Stimulated activated CD8-positive, alpha-beta memory T cell treated with anti-CD3 and anti-CD28 coated beads, Interleukin-4, amount 100 ng/mL, for 48 hours (primary cell): ENCODE data around the gene PHACTR1.
A peak's percentile ranks its signal among the peaks of the same experiment; 100 is the strongest.

Experiments
- DNase-seq: peaks from one replicate; pipeline ENCODE4 v3.0.0-alpha.2; 2020

The PHACTR1 gene

DNA sequence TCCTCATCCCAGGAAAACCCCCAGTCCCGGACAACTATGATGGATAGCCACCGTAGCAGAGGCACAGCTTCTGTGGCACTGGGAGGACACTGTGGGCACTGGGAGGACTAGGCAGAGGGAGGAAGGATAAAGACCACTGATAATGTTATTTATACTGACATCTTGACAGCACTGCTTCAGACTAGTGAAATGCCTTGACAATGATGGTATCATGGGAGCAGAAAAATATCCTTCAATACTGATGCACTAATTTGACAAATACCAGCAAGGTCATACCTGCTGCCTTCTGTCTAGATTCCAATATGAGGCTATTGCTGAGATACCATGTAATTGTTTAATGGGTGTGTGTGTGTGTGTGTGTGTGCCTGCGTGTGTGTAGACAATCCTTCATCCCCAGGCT, 148.6 kb downstream of the PHACTR1 start:
- DNase-seq: no peak

DNA sequence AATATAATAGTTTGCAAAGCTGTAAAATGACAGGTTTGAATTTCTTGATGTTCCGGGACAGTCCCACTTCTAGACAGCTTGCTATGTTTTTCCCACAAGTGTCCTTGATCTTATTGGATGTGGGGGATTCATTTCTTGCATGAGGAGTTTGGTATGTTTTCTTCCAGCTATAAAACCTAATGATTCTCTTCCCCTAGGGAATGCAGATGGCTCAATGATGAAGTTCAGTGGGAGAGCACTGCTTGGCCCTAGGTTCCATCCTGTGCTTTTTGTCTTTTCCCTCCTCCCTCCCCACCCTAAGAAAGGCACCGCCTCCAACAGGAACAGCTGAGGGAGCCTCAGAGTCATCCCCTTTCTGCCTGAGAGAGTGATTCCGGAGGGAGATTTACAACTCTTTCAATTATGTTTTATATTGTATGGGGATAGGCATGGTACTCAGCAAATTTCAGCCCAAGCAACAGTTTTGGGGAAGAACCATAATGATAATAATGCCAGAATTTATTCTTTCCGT, 149.2 kb downstream of the PHACTR1 start:
- DNase-seq: no peak

DNA sequence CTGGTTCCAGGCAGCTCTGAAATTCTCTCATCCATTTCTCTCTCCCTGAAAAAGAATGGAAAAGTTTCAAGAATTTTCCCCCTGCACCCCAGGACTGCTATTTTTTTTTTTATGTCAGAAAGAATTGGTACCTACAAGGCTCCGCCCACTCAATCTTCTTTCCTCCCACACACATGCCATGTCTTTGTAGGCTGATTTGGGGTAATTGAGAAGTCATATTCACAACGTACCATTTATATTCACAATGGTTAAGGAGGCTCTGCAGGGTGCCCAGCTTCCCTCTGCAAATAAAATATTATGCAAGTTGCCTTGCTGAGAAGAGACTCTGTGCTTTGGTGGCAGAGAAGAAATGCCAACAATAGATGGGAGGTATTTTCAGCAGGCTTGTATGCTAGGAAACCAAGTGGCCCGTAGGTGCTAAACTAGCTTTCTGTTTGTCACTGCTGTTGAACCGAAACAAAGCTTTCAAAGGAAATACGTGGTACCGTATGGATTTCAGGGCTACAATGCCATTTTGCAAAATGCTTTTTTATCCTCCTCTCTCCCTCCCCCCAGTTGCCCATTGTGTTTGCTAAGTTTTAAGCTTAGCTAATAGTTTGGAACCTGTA, 150.0 kb downstream of the PHACTR1 start:
- no peak for DNase-seq

DNA sequence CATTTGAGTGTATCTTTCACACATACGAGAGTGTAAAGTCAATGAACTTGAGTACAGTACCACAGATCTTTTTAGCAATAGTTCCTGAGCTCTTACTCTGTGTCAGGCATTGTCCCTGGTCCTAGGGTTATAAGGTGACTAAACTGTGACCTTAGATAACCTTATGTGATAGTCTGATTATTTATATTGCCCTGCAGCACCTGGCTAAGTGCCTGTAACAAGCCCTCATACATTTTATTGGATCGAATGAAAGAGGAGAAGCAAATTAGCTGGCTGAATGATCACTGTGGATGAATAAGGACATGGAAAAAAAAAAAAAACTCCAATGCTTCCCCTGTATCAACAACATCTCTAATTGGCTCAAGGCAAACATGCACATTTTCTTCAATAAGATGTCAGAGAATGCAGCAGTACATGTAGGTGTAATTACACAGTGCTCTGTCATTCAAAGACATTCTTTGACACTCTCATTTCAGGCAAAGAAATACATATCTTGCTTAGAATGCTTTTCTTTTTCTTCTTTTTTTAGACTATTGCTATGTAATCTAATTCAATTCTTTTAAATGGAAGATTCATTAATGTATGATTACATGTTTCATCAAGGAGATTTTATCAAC, 153.4 kb downstream of the PHACTR1 start:
- DNase-seq: no peak

DNA sequence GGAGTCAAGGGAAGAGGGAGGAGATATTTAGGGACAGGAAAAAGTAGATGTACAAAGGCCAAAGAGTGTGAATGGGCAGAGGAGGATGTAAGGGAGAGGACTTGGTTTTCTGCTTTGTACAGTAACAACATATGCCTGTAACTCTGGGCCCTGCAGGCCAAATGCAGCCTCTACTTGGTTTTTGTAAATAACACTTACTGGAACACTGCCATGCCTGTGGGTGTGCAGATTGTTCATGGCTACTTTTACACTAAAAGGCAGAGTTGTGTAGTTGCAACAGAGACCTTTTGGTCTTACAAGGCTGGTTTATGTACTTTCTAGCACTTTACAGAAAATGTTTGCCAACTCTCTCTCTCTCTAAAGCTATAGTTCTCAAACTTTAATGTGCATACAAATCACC, 157.1 kb downstream of the PHACTR1 start:
- no peak for DNase-seq

DNA sequence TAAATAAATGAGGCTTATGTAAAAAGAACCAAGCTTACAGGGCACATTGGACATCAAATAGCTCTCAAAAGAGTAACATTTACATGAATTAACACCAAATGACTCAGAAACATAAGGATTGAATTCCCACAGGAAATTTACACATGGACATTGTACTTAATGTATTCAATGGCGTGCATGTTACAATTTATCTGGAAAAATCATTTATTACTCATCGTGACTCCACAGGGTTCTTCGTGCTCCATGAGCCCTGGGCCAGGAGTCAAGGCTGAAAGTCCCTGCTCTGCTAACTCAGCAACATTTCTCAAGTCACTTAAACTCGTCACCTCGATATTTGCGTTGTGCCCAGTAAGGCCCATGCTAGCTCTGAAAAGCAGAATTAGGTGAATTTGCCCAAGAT, 158.5 kb downstream of the PHACTR1 start:
- DNase-seq: no peak

DNA sequence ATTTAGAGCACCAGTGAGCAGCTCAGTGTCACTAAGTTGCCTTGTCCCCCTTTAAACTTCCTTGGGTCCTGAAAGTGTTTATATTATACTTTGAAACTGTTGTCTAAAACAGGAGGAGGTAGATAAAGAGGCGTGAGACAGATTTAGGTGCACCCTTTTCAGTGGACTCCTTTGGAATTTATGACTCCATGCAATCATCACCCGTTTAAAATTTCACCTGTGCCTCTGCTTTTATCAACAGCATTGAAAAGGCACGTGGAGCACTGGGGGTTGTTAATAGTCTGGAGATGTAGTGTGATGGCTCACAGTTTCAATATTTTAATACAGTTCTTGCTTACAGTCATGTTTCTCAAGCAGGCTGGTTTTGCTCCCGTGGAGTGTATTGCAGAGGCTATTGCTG, 162.2 kb downstream of the PHACTR1 start:
- no peak for DNase-seq

DNA sequence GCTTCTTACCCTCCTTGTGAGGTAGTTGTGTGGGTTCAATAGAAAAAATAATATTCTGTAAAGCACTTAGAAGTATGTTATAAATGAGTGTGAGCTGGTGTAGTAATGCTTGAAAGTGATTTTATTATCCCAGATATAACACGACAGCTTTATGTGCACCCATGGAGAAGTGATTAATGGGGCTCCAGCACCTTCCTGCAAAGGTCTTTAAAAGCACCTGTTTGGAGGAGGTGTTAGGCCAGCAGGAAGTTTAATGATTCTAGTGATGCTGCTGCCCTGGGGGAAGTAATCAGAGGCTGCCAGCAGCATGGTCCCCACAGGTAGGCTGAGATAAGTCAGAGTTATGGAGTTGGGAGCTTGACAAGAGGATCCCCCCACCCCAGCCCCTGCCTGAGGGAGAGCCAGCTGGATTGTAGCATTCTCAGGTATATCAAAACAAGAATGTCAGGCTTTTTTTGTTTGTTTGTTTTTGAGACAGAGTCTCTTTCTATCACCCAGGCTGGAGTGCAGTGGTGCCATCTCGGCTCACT, 166.3 kb downstream of the PHACTR1 start:
- DNase-seq: no peak

DNA sequence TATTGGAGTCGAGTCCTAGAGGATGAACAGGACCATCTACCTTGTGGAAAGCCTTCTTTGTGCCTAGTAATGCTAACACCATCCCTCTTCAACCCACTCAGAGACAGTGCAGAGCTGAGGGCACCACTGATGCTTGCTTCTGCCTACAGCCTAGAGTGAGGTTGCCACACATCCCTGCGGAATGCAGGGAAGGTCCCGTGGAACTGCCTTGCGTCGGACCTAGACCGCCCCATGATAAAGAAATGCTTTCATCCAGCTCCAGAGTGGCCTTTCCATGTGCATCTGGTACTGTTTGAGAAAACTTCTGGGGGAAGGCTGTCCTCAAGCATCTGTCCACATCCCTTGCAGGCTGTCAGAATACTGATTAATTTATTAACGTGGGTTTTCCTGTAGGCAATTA, 168.4 kb downstream of the PHACTR1 start:
- no peak for DNase-seq

DNA sequence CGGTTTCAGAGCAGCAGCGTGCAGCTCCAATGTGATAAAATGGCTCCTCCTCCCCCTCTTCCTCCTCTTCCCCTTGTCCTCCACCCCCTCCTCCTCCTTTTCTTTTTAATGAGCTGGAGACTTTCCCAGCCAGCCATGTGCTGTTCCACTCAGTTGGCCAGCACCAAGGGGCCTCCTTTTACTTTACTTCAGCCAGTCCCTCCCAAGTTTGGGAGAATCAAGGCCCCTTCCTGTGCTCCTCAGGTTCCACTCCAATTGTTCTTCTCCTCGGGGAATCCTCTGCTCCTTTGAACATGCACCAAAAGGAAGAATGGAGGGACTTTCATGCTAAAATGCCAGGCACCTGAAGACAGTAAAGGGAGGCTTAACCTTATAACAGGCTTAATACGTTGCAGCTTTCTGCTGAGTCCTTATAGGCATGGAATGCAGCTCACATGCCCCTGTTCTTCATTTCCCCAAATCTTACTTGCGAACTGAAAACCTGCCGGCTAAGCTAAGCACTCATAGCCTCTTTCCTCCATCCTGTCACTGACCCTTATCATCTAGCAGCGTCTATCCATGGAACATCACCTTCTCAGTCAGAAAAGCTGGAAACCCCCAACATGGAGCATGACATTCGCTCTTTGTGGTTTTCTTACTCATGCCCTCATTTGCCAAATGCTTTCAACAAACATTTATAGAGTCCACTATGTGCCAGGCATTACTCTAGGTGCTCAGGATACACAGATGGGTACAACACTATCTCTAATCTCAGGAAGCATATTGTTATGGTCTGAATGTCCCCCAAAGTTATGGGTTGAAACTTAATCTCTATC, 170.6 kb downstream of the PHACTR1 start:
- no peak for DNase-seq

DNA sequence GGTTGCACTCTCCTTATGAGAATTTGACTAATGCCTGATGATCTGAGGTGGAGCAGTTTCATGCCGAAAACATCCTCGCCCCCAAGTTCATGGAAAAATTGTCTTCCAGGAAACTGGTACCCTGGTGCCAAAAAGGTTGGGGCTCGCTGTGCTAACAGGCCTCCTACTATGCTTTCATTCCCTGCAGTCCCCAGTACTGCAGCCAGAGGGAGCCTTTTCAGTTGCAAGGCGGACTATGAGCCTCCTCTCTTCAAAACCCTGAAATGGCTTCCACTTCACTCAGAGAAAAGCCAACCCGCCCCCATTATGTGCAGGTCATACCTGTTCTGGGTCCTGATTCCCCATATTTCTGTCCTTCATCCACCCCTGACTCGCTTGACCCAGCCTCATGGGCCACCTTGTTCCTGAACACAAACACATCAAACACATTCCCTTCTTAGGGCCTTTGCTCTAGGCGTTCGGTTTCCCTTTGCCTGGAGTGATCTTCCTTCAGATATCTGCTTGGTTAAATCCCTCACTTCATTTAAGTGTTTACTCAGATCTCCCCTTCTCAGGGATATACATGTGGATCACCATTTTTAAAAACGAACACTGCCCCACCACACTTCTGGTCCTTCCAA, 173.7 kb downstream of the PHACTR1 start:
- peak; percentile 55 for DNase-seq

DNA sequence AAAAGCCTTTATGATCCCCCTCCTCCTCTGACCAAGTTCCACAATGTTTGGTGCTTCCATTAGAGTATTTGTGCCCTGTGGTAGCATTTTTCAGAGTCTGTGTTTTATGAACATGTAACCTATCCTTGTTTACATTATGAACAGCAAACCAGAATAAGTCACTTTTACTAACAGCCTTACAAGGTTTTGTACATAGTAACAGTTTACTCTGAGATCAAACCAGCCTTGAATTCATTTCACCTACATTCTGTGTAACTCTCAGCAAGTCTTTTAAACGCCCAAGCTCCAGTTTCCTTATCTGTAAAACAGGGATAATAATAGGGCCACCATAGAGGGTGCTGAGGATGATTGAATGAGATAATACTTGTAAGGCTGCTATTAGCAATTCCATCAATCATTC, 175.0 kb downstream of the PHACTR1 start:
- DNase-seq: no peak

DNA sequence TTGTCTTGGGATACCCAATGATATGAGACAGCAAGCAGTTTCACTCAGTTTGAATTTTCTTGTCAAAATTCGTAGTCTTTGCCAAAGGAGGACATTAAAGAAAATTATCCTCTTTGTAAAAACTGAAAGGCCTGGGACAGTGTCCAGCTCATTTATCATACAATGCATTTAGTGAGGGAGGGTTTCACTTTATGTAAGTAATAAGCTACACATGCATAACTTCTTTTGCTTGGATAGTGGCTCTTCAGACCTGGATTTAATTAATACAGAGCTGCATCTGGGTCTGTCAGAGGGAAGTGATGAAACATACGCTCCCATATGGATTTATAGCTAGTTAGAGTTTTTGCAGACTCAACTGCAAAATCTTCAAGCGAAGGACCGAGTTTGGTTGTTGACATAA, 175.6 kb downstream of the PHACTR1 start:
- DNase-seq: no peak

DNA sequence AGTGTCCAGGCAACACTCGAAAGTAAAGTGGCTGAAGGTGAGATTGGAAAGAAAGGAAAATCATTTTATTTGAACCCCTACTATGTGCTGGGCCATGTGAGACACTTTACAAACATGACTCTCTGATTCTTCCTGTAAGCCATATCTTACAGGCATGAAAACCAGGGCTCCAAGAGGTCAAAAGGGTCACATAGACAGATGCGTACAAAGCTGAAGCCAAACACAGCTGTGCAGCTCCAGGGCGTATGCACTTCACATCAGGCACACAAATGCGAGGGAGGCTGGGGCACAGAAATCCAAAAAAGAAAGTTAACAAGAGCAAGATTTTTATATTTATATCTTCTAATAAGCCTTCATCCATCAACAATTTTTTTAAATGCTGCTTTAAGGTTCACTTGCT, 176.5 kb downstream of the PHACTR1 start:
- DNase-seq: no peak

DNA sequence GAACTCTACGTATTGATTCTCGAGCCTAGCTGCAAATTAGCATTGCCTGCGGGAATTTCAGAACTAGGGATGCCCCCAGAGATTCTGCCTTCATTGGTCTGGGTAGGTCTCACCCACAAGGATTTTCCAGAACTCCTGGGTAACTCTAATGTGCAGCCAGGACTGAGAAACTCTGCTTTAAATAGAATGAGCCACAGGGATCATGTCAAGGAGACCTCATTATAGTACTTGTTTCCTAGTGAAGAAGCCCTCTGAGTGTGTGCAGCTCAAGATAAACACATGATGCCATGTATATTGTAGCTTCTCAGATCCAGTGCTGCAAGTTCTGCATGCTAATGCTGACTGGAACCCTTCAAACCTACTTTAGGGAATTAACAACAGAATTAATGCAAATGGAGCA, 179.2 kb downstream of the PHACTR1 start:
- no peak for DNase-seq

DNA sequence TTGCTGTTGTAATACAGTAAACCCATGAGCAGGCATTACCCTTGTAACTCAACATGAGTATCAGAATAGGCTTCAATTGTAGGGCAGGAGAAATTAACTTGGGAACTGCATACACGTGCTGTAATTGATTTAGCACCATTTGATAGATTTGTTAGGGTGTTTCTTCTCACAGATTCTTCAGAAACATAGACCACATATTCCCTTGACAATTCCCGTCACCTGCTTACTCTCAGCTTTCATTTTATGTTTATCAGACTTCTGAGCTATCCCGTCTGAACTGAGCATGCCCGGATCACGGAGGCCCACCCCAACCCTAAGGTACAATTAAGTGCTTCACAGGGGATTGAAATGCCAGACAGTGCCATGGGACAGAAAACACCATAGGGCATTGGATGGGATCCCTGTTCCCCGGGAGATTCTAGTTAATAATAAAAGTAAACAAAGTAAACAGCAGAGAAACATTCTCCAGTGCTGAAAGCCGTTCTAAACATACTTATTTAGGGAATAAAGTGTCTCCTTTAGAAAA, 179.7 kb downstream of the PHACTR1 start:
- no peak for DNase-seq

DNA sequence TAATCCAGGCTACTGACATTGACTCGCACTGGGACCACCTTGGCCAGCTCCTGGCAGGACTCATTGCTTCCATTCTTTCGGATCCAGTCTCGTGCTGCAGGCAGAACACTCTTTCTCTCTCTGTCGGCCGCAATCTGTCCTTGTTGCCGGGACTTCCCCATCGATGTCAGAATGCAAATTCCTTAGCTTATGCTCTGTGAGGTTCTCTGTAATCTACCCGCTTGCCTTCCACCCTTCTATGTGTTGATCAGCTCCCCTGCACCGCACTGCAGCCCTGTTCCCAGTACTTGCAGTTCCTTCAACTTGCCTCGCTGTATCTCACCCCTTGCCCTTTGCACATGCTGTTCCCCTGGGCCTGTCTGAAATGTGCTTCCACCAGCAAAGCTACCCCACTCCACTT, 182.0 kb downstream of the PHACTR1 start:
- DNase-seq: no peak

DNA sequence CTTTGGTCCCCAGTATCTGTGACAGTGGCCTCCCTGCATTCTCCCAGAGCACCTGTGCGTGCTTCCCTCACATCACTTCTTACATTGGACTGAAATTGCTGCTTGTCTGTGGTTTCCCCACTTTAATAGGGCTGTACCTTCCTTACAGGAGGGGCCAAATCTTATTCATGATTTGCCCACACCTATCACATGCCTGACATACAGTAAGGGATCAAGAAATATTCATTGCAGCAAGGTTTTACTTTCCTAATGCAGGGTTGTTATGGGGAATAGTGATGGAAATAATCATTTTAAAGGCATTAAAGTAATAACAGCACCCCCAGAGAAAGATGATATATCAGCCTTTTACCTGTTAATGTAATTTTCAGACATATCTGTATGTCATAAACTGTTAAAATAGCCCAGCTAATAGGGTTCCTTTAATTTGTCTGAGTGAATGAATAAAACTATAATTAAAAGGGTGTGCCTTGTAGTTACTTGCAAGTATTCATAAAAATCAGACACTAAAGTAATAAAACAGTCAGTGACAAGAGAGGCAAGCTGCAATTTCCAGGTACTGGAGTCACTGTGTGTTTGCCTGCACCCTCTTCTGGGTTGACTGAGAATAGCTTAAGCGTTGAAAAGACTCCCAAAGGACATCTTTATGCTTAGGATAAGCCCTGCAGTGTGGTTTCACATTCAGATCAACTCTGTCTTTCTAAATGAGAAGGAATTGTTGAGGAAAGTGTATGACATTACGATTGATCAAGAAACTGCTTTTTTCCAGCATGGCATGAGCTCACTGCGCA, 182.7 kb downstream of the PHACTR1 start:
- no peak for DNase-seq

DNA sequence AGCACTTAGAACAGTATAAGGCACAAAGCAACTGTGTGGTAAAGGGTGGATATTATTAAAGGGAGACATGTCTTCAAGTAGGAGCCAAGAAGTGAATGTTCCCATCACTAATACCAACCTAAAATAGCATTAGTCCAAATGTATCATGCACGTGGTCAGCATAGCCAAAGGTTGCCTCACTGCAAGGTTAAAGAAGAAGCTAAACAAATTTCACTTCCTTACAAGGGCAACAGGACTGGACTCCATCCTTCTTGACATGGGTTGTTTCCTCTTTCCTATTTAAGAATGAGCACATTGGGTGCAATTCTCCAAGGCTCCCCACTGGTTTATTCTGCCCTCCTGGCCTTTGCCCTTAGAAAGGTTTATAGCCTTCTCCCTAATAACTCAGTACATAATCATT, 186.7 kb downstream of the PHACTR1 start:
- DNase-seq: no peak

DNA sequence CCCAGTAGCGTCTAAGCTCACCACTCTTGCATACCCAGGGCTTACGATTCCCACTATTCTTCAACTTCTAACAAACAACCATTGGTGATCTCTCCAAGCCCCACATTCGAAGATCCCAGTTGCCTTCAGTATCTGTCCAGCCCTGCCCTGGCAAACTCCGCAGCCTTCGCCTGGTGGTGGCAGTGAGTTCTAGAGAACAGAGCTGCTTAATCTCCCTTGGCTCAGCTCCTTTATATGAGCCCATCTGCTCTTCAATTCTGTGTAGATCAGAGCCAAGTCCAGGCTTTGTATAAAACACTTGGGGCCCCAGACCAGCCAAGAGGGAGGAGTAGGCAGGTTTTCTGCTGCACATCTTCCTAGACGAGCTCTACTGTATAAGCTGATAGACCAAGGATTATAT, 193.3 kb downstream of the PHACTR1 start:
- no peak for DNase-seq

DNA sequence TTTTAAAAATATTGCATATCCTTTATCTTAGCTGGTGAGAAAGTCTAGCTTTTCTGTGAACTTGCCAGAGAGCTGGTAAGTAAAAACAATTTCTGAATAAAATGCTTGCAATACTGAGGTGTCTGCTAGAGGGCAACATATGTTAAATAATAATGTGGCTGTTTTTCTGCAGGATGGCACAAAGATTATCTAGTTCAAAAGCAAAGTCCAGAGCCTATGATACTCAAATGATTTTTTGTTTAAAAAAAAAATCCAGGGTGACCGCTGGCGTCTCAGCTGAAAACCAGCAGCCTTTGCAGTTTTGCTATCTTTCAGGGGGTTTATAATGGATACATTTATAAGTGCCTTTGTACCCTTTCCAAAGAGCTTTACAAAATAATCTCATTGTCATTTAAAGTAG, 194.9 kb downstream of the PHACTR1 start:
- no peak for DNase-seq

DNA sequence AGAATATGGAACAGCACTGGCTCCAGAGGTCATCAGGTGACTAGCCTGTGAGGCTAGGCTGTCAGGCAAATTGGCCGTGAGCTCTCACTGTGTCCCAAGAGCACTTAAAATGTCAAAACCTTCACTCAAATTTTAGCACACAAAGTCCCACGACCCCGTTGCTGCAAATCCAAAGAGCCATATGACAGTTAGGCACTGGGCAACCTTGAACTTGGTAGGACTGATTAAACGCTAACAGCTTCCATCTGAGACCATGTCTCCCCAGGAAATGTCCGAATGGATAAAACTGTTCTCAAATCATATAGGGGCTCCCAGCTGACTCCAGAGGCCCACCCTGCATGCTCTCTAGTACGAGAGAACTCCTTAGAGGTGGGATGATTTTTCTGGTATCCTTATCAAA, 196.6 kb downstream of the PHACTR1 start:
- DNase-seq: no peak
